Umbilical cord (tissue), 2 donors: Measurements from ENCODE around the gene CLRN3. TPM values are rescaled to one million over a fixed set of nuclear protein-coding genes. Genes with fewer than 3 reads are reported as not detected.

ENCODE experiments used
- DNase-seq: peaks from one replicate; pipeline ENCODE4 v3.0.0-alpha.2; 2015; ENCODE audit warnings: low spot score
- total RNA-seq: library from RNA; depleted of rRNA; stranded (reverse); fragments of >200 nt; gene quantifications from one replicate; pipeline ENCODE4 v1.2.3, GENCODE V29; 2014; ENCODE audit warnings: low replicate concordance; ENCODE audit not compliant: insufficient read depth

Gene CLRN3
- total RNA-seq, 1 donor from 2014 or later, result not detected

DNA sequence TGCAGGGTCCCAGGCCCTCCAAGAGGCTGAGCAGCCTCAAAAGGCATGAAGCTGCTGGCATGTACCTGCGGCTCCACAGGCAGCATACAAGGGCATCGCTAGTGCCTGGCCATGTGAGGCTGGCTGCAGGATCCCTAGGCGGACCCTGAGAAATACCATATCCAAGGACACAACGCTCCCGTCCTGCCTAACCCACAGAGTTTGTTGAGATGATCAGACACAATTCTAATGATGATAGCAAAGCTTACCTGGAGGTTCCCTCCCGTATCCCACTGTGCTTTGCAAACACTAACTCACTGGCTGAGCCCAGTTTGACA, 17.3 kb downstream of the CLRN3 start:
- no peak for DNase-seq

DNA sequence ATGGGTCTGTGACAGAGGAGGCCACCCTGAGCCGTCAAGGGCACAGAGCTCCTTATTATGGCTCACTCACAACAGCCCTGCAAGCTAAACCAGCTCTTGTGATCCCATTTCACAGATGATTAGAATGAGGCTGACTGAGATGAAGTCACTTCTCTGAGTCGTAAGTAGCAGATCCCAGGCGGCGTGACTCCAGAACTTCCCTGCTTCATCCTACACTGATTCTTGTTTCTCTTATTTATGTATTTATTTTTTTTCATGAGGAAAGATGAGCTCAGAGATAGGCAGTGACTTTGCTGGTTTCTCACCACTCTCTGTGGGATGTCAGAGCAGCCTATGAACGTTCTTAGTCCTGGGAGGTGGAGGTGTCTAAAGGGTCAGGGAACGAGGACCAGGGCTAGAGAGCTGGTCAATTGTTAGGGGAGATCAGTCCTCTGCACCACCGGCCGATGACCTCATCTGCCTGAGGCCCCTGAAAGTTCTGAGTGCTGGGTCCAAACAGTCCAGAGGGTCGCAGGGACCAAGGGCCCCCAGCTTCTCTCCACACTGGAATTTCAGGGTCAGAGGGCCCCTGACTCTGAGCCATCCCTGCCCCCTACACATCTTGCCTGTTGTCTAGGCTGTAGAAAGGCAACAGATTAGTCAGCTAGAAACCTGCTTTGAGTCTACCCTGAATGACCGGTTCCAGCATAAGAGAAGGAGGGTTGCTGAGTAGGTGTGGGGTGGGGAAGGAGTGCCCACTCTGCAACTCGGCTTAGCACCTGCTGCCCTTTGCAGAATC, 17.9 kb downstream of the CLRN3 start:
- no peak for DNase-seq

GRCh38 chr10:127873901-127874470, 18.8 kb downstream of the CLRN3 start:
- DNase-seq, result no peak

DNA sequence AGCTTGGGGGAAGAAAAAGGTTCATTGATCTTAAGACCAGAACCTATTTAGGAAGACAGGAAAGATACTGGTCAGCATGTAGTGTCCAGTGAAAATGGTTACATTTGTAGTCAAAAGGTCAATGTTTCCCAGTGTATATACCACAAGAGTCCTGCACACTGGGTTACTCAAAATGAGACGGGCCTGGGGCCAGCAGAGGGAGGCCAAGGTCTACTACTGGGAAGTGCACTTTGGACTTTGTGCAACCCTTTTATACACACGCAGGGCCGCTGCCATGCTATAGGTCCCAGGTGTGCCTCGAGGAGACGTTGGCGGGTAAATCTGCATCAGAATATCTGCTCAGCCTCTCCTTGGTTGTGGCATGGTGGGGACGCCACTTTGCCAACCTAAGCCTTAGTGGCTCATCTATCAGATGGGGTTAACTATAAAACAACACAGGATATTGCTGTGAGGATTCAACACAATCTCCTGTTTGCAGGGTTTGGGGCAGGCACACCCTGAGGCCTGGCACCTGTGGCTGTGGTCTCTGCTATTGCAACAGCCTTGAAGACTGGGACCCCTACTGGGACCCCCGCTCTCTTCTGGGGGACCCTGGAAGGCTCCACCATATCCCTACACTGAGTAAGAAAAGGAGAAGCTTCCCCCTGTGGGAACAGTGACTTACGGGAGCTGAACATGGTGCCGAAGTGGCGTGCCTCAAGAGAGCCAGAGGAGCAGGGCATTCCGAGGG, 19.7 kb downstream of the CLRN3 start:
- no peak for DNase-seq

- DNase-seq, result no peak
Observed at GRCh38 chr10:127872011-127872761, 20.6 kb downstream of the CLRN3 start.

- DNase-seq, result no peak
Observed at GRCh38 chr10:127871631-127872010, 21.1 kb downstream of the CLRN3 start.

DNA sequence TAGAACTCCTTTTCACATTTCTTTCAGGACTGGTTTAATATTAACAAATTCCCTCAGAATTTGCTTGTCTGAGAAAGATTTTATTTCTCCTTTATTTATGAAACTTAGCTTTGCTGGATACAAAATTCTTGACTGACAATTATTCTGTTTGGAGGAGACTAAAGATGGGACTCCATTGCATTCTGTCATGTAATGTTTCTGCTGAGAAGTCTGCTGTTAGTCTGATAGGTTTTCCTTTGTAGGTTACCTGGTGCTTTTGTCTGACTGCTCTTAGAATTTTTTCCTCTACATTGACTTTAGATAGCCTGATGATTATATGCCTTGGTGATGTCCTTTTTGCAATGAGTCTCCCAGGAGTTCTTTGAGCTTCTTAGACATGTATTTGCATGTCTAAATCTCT, 23.4 kb downstream of the CLRN3 start:
- DNase-seq, result no peak

DNA sequence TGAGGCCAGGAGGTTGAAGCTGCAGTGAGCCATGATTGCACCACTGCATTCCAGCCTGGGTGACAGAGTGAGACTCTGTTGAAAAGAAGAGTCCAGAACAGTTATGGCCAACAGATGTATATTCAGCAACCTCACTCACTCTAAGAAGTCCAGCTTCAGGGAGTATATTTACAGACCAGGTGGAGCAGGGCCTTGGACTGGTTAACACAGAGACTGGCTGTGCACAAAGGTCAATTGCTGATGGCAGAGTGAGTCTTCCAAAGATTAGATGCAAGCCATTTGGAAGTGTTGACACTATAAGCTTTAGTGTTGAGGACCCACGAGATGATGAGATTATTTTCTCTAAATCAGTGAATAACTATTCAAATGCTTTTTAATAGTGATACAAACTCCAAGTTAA, 24.9 kb downstream of the CLRN3 start:
- no peak for DNase-seq

- no peak for DNase-seq
Observed at GRCh38 chr10:127866276-127867013, 26.3 kb downstream of the CLRN3 start.

DNA sequence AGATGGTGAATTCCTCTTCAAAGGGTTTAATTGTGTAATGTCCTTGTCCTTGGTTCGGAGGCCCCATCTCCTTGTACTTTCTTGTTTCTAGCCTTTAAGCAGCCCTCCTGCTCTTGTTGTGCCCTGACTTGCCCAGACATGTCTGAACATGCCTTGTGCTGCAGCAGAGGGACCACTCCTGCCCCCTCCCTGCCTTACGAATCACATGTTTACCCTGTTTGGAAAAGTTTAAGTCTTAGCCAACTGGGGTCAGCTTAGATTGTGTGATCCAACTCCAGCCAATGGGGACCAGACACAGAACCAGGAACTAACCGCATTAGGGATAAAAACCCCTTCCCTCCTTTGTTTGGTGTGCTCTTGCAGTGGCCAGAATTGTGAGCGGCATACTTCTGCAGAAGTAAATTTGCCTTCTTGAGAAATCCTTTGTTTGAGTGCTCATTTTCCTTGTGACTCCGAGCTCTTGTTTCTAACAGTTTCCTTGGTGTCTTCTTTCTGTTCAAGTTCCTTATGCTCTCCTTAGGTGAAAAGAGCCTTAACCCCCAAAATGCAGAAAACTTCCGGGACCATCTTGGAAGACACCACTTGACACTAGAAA, 29.4 kb downstream of the CLRN3 start:
- no peak for DNase-seq

DNA sequence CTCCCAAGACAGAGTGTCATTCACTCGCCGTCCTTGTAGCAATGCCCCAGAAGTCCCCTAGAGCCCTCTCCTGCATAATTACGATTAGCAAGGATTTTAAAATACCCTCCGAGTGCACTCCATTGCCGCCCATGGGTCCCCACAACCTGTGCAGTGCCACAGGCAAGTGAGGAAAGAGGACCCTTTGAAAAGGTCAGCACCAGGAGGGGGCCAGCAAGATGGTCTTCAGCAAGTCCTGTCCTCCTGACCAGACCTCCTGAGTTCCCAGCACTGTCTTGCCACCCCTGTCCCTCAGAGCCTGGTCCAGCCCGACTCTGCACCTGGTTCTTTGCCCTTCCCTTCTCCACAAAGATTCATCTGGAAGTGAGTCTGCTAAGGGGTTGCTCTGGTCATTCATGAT, 32.1 kb downstream of the CLRN3 start:
- DNase-seq, result no peak

DNA sequence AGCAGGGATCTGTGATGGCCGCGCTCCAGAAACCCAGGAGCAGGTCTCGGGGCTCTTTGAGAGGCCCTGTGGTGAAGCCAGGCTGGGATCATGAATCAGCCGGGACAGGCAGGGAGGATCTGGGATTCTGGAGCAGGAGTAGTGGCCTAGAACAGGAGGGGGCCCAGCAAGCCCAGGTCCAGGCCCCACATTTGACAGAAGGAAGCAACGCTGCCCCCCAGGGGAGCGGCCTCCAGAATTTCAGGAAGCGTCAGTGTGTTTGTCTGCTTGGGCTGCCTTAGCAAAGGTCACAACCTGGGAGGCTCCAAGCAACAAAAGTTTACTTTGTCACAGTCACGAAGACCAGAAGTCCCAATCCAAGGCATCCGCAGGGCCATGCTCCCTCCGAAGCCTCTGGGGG, 36.8 kb downstream of the CLRN3 start:
- DNase-seq, result peak; percentile 13

- DNase-seq, result no peak
Observed at GRCh38 chr10:127855591-127855881, 37.2 kb downstream of the CLRN3 start.

- no peak for DNase-seq
Observed at GRCh38 chr10:127854769-127855590, 37.8 kb downstream of the CLRN3 start.

- DNase-seq, result peak; percentile 60
Observed at GRCh38 chr10:127853868-127854768, 38.6 kb downstream of the CLRN3 start.

- no peak for DNase-seq
Observed at GRCh38 chr10:127852456-127852855, 40.3 kb downstream of the CLRN3 start.

- DNase-seq, result no peak
Observed at GRCh38 chr10:127851661-127852194, 41.0 kb downstream of the CLRN3 start.

DNA sequence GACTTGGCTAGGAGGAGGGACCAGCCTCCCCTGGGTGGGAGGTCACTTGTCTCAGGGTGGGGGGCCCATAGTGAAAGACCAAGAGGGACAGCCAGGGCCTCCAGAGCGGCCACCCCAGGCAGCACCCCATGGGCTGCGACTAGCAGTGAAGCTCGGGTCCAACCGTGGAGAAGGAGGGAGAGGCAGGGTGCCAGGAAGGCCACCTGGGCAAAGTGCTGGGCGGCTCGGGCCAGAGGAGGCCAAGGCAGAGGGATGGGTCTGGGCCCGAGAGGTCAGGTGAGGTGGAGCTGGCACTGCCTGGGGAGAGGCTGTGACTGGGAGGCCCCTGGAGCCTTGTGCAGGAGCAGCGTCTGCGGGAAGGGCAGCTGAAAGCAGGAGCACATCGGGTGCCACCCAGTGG, 41.8 kb downstream of the CLRN3 start:
- DNase-seq, result no peak

DNA sequence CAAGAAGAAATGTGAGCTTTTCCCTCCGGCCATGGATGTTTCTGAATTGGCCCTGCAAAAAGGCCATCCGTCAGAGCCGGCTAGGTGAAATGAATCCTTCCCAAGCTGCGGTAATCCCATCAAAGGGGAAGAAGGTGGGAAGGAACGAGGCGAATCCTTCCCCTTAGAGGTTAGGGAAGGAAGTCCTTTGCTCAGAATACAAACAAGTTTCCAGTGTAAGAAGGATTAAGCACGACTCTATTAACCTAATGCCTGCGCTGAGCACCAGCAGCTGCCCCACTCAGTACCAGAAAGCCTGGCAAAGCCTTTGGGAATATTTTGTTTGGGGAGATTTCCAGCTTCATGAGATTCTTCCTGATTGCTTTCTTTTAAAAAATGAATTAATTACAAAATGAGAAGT, 42.8 kb downstream of the CLRN3 start:
- no peak for DNase-seq
